Stimulated activated CD4-positive, alpha-beta T cell treated with anti-CD3 and anti-CD28 coated beads, Interleukin-4, amount 100 ng/mL, for 24 hours (primary cell): ENCODE data around the gene SAMD4A.
A peak's percentile ranks its signal among the peaks of the same experiment; 100 is the strongest.

Experiments
- DNase-seq: peaks from one replicate; pipeline ENCODE4 v3.0.0-alpha.2; 2020

Gene SAMD4A

GRCh38 chr14:54566410-54567223 lies at the start of gene SAMD4A:
Gene SAMD4A (plus strand): TSS chr14:54567128. CDS start chr14:54567917, 789 bp downstream.
- peak; percentile 54 for DNase-seq

GRCh38 chr14:54524410-54524809 lies 42.5 kb upstream of the SAMD4A start:
- no peak for DNase-seq

- DNase-seq: no peak
Observed at GRCh38 chr14:54528973-54529372, 38.0 kb upstream of the SAMD4A start.

GRCh38 chr14:54529811-54530210 lies 37.1 kb upstream of the SAMD4A start:
- DNase-seq: no peak

- no peak for DNase-seq
Observed at GRCh38 chr14:54532111-54533012, 34.6 kb upstream of the SAMD4A start.

GRCh38 chr14:54533100-54533499 lies 33.8 kb upstream of the SAMD4A start:
- DNase-seq: no peak

- no peak for DNase-seq
Observed at GRCh38 chr14:54535126-54535525, 31.8 kb upstream of the SAMD4A start.

- no peak for DNase-seq
Observed at GRCh38 chr14:54535646-54536045, 31.3 kb upstream of the SAMD4A start.

- DNase-seq: no peak
Observed at GRCh38 chr14:54537651-54538050, 29.3 kb upstream of the SAMD4A start.

- no peak for DNase-seq
Observed at GRCh38 chr14:54538055-54538454, 28.9 kb upstream of the SAMD4A start.

- no peak for DNase-seq
Observed at GRCh38 chr14:54547583-54547982, 19.3 kb upstream of the SAMD4A start.

GRCh38 chr14:54548491-54548890 lies 18.4 kb upstream of the SAMD4A start:
- no peak for DNase-seq

GRCh38 chr14:54549862-54550261 lies 17.1 kb upstream of the SAMD4A start:
- no peak for DNase-seq

- no peak for DNase-seq
Observed at GRCh38 chr14:54550514-54550913, 16.4 kb upstream of the SAMD4A start.

- no peak for DNase-seq
Observed at GRCh38 chr14:54554401-54554800, 12.5 kb upstream of the SAMD4A start.

GRCh38 chr14:54555651-54556050 lies 11.3 kb upstream of the SAMD4A start:
- DNase-seq: no peak

GRCh38 chr14:54556535-54556934 lies 10.4 kb upstream of the SAMD4A start:
- no peak for DNase-seq

- DNase-seq: no peak
Observed at GRCh38 chr14:54562334-54562733, 4.6 kb upstream of the SAMD4A start.

GRCh38 chr14:54564071-54564867 lies 2.7 kb upstream of the SAMD4A start:
- no peak for DNase-seq

- DNase-seq: peak; percentile 50
Observed at GRCh38 chr14:54564868-54565784, 1.8 kb upstream of the SAMD4A start.

GRCh38 chr14:54565785-54566409 lies 1.0 kb upstream of the SAMD4A start:
- peak; percentile 76 for DNase-seq
